ENCODE data around the gene CEACAM19.
"Not testable (repeated sequence)": the region's sequence is repeated elsewhere in the genome, so short reads cannot be mapped to it uniquely, and the experiment has no call there.

Gene CEACAM19

GRCh38 chr19:44680536-44680935, 9.3 kb downstream of the CEACAM19 start:
- Mint-ChIP-seq H3K27me3 (no peaks in the 10 kb centered on the region), H3K27ac (no peak overlapping the region), H3K9me3 (ENCODE audit: low read depth) (no peaks in the 10 kb centered on the region), H3K4me1 (ENCODE audit: low read depth) (peaks cover 9% of the 10 kb centered on the region), H3K4me3 (no peak overlapping the region), H3K36me3 (no peaks in the 10 kb centered on the region)

- peaks cover 9% of the 10 kb centered on the region for H3K4me1 Mint-ChIP-seq (ENCODE audit: low read depth)
- H3K4me3 Mint-ChIP-seq, result no peak overlapping the region
- H3K9me3 Mint-ChIP-seq (ENCODE audit: low read depth), result no peaks in the 10 kb centered on the region
- no peaks in the 10 kb centered on the region for H3K27me3 Mint-ChIP-seq
- no peaks in the 10 kb centered on the region for H3K36me3 Mint-ChIP-seq
- H3K27ac Mint-ChIP-seq, result no peak overlapping the region
Observed at GRCh38 chr19:44681992-44682790, 10.9 kb downstream of the CEACAM19 start.

GRCh38 chr19:44682807-44683206, 11.5 kb downstream of the CEACAM19 start:
- Mint-ChIP-seq H3K9me3 (ENCODE audit: low read depth) (no peaks in the 10 kb centered on the region), H3K4me3 (no peak overlapping the region), H3K27ac (no peak overlapping the region), H3K27me3 (peaks cover 1% of the 10 kb centered on the region), H3K4me1 (ENCODE audit: low read depth) (peaks cover 9% of the 10 kb centered on the region), H3K36me3 (no peaks in the 10 kb centered on the region)

GRCh38 chr19:44683434-44684210, 12.3 kb downstream of the CEACAM19 start:
- Mint-ChIP-seq H3K27ac (no peak overlapping the region), H3K9me3 (ENCODE audit: low read depth) (no peaks in the 10 kb centered on the region), H3K4me3 (no peak overlapping the region), H3K27me3 (peaks cover 3% of the 10 kb centered on the region), H3K36me3 (no peaks in the 10 kb centered on the region), H3K4me1 (ENCODE audit: low read depth) (peaks cover 9% of the 10 kb centered on the region)

GRCh38 chr19:44684396-44684795, 13.1 kb downstream of the CEACAM19 start:
- not testable (repeated sequence) for H3K9me3 Mint-ChIP-seq (ENCODE audit: low read depth); H3K27ac Mint-ChIP-seq; H3K36me3 Mint-ChIP-seq; H3K27me3 Mint-ChIP-seq
- Mint-ChIP-seq H3K4me3 (peak overlapping the region; percentile 23), H3K4me1 (ENCODE audit: low read depth) (peaks cover 13% of the 10 kb centered on the region)

GRCh38 chr19:44684892-44685863, 13.9 kb downstream of the CEACAM19 start:
- H3K4me3 Mint-ChIP-seq, result peak overlapping the region; percentile 30
- H3K27ac Mint-ChIP-seq, result no peak overlapping the region
- H3K9me3 Mint-ChIP-seq (ENCODE audit: low read depth), result no peaks in the 10 kb centered on the region
- H3K36me3 Mint-ChIP-seq, result no peaks in the 10 kb centered on the region
- peaks cover 21% of the 10 kb centered on the region for H3K4me1 Mint-ChIP-seq (ENCODE audit: low read depth)
- H3K27me3 Mint-ChIP-seq, result peaks cover 3% of the 10 kb centered on the region

GRCh38 chr19:44685877-44686276, 14.6 kb downstream of the CEACAM19 start:
- Mint-ChIP-seq H3K9me3 (ENCODE audit: low read depth) (no peaks in the 10 kb centered on the region), H3K27ac (no peak overlapping the region), H3K4me1 (ENCODE audit: low read depth) (peaks cover 21% of the 10 kb centered on the region), H3K27me3 (peaks cover 3% of the 10 kb centered on the region), H3K4me3 (no peak overlapping the region), H3K36me3 (no peaks in the 10 kb centered on the region)

GRCh38 chr19:44686896-44687295, 15.6 kb downstream of the CEACAM19 start:
- no peak overlapping the region for H3K4me3 Mint-ChIP-seq
- H3K27ac Mint-ChIP-seq, result no peak overlapping the region
- no peaks in the 10 kb centered on the region for H3K36me3 Mint-ChIP-seq
- peaks cover 3% of the 10 kb centered on the region for H3K27me3 Mint-ChIP-seq
- no peaks in the 10 kb centered on the region for H3K9me3 Mint-ChIP-seq (ENCODE audit: low read depth)
- peaks cover 25% of the 10 kb centered on the region for H3K4me1 Mint-ChIP-seq (ENCODE audit: low read depth)

GRCh38 chr19:44687888-44688287, 16.6 kb downstream of the CEACAM19 start:
- Mint-ChIP-seq H3K4me1 (ENCODE audit: low read depth) (peaks cover 35% of the 10 kb centered on the region), H3K27me3 (peaks cover 3% of the 10 kb centered on the region), H3K36me3 (no peaks in the 10 kb centered on the region), H3K27ac (no peak overlapping the region), H3K9me3 (ENCODE audit: low read depth) (no peaks in the 10 kb centered on the region), H3K4me3 (no peak overlapping the region)

GRCh38 chr19:44689290-44690130, 18.2 kb downstream of the CEACAM19 start:
- H3K4me1 Mint-ChIP-seq (ENCODE audit: low read depth), result peaks cover 38% of the 10 kb centered on the region
- no peak overlapping the region for H3K4me3 Mint-ChIP-seq
- H3K36me3 Mint-ChIP-seq, result no peaks in the 10 kb centered on the region
- H3K27ac Mint-ChIP-seq, result no peak overlapping the region
- H3K9me3 Mint-ChIP-seq (ENCODE audit: low read depth), result no peaks in the 10 kb centered on the region
- peaks cover 3% of the 10 kb centered on the region for H3K27me3 Mint-ChIP-seq

GRCh38 chr19:44690131-44690440, 18.8 kb downstream of the CEACAM19 start:
- Mint-ChIP-seq H3K27me3 (peaks cover 3% of the 10 kb centered on the region), H3K4me3 (no peak overlapping the region), H3K9me3 (ENCODE audit: low read depth) (no peaks in the 10 kb centered on the region), H3K4me1 (ENCODE audit: low read depth) (peaks cover 34% of the 10 kb centered on the region), H3K36me3 (no peaks in the 10 kb centered on the region), H3K27ac (no peak overlapping the region)

- Mint-ChIP-seq H3K4me1 (ENCODE audit: low read depth) (peaks cover 34% of the 10 kb centered on the region), H3K4me3 (peak overlapping the region; percentile 68), H3K9me3 (ENCODE audit: low read depth) (no peaks in the 10 kb centered on the region), H3K27me3 (peaks cover 3% of the 10 kb centered on the region), H3K27ac (peak overlapping the region; percentile 79), H3K36me3 (no peaks in the 10 kb centered on the region)
Observed at GRCh38 chr19:44692379-44692721, 21.1 kb downstream of the CEACAM19 start.

- Mint-ChIP-seq H3K36me3 (no peaks in the 10 kb centered on the region), H3K27me3 (no peaks in the 10 kb centered on the region), H3K27ac (peak overlapping the region; percentile 54), H3K4me3 (peak overlapping the region; percentile 47), H3K9me3 (ENCODE audit: low read depth) (no peaks in the 10 kb centered on the region), H3K4me1 (ENCODE audit: low read depth) (peaks cover 31% of the 10 kb centered on the region)
Observed at GRCh38 chr19:44694184-44694579, 22.9 kb downstream of the CEACAM19 start.

GRCh38 chr19:44696939-44697669, 25.8 kb downstream of the CEACAM19 start:
- no peak overlapping the region for H3K27ac Mint-ChIP-seq
- H3K27me3 Mint-ChIP-seq, result no peaks in the 10 kb centered on the region
- H3K4me3 Mint-ChIP-seq, result no peak overlapping the region
- no peaks in the 10 kb centered on the region for H3K9me3 Mint-ChIP-seq (ENCODE audit: low read depth)
- no peaks in the 10 kb centered on the region for H3K36me3 Mint-ChIP-seq
- H3K4me1 Mint-ChIP-seq (ENCODE audit: low read depth), result peaks cover 16% of the 10 kb centered on the region
